Pancreas (tissue), 10 donors: ENCODE results near the gene CDH20. TPM values are rescaled to one million over a fixed set of nuclear protein-coding genes. Genes with fewer than 3 reads are reported as not detected.

Experiments used
- ATAC-seq, 4 donors: fragments of 200-7000 bp; cut with Tn5 transposase; one replicate each; pipeline versions ENCODE4 v1.8.0 to v1.9.1; 2020; ENCODE audit warnings: mild to moderate bottlenecking in 4 of 4, moderate library complexity in 4 of 4
- DNase-seq, 6 donors: peaks; one replicate each; pipeline ENCODE4 v3.0.0-alpha.2; 2020
- FAIRE-seq: peaks from 2 replicates; lab custom pipeline; 2012; peaks lifted over from hg19 to GRCh38; lab: Jason Lieb, UNC
- H3K27ac ChIP-seq, 4 donors: fragments of 200-600 bp; sonication (generic); 1 replicate in 3 of 4; 2 replicates in 1 of 4; pipeline versions ENCODE4 v1.5.0 to v1.8.0; 2020
- H3K27me3 ChIP-seq, 4 donors: fragments of 200-600 bp; one replicate each; pipeline ENCODE4 v1.8.0; 2021
- H3K36me3 ChIP-seq, 3 donors: fragments of 200-600 bp; sonication (generic) in 1 of 3; one replicate each; pipeline versions ENCODE4 v1.5.0 to v1.8.0; 2020 to 2021
- H3K4me1 ChIP-seq, 3 donors: fragments of 200-600 bp; one replicate each; pipeline ENCODE4 v1.8.0; 2021
- H3K4me3 ChIP-seq, 4 donors: fragments of 200-600 bp; sonication (generic) in 2 of 4; one replicate each; pipeline versions ENCODE4 v1.5.0 to v1.8.0; 2020 to 2021
- H3K9me3 ChIP-seq, 4 donors: fragments of 200-600 bp; one replicate each; pipeline ENCODE4 v1.8.0; 2021
- CTCF ChIP-seq, 4 donors: fragments of 200-600 bp; sonication (generic) in 3 of 4; IDR thresholded peaks; one replicate each; pipeline versions ENCODE4 v1.5.0 to v1.8.0; 2021; ENCODE audit warnings: antibody characterized with exemption in 4 of 4
- WGBS, 2 donors: extraction: QIAGEN DNeasy Blood & Tissue Kit; methylation state at CpG; one replicate each; pipeline ENCODE4 v1.1.7; 2013; 5-methylcytosine and 5-hydroxymethylcytosine counted together
- intact Hi-C, 3 donors: fragments of 100-400 bp; cut with DNase I; formaldehyde crosslinking; loops; one replicate each; pipeline versions ENCODE4 v1.11.1 to v1.14.2; 2022
- polyA plus RNA-seq, 2 donors: library from polyadenylated mRNA; stranded (reverse); fragments of 200-250 nt; gene quantifications; one replicate each; pipeline ENCODE4 v1.2.3, GENCODE V29; 2013
- total RNA-seq, 6 donors: library from RNA; stranded (reverse); fragmentation: NEBNext Ultra II Directional in 4 of 6; extraction: Animal tissue kit (Norgen Biotek cat#: 25700) in 4 of 6; gene quantifications; one replicate each; pipeline versions ENCODE4 v1.2.1 to v1.2.4, GENCODE V29; 2021 to 2023
- donor health status: healthy with polysubstance abuse.
- donor health status: DM: no; HTN: no; CAD: no; lungs with moderate emphysema.
- donor health status: DM: no; HTN: no; CAD: no.
- donor health status: control.
- donor health status: control.
- donor health status: Bipolar disorder and iron deficiency.
- donor health status: DM: yes; HTN: yes; CAD: no.
- donor health status: DM: no; HTN: no; CAD: no.
- donor health status: DM: no; HTN: no; CAD: no.
- donor health status: DM: yes; HTN: yes; CAD: no.

Gene CDH20
- total and polyA plus RNA-seq, 8 donors: 0.02 to 0.17 TPM; not detected in 6

DNA sequence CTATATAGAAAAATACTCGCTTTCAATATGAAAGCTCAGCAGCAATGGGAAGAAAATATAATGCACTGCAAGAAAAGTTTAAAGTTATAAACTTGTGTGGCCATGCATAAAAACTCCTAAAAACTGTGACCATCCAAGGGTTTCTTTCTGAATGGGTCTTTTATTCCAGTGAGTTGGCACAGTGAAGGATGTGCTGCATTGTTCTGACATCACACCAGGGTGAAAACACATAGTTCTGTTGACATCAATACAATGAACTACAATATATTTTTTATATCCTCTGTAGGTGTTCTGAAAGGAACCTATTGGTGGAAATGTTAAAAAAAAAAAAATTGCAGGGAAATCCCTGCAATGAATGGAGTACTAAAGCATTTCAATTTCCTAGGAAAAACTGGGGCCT lies 80.2 kb downstream of the CDH20 start:
- Histone ChIP-seq H3K4me1 (no peaks in the 10 kb centered on the region), H3K27me3 (no peaks in the 10 kb centered on the region), H3K36me3 (no peaks in the 10 kb centered on the region), H3K9me3 (no peaks in the 10 kb centered on the region), H3K27ac (no peak overlapping the region), H3K4me3 (no peak overlapping the region)
- 42 to 60% methylated on average over 1 of the region's 1 CpG for WGBS, 2 donors
- intact Hi-C loops: no loop called here
- TF ChIP-seq CTCF (IDR thresholded peaks at IDR 0.05): no peak
- no peak for ATAC-seq
- no peak for DNase-seq
- no peak for FAIRE-seq

DNA sequence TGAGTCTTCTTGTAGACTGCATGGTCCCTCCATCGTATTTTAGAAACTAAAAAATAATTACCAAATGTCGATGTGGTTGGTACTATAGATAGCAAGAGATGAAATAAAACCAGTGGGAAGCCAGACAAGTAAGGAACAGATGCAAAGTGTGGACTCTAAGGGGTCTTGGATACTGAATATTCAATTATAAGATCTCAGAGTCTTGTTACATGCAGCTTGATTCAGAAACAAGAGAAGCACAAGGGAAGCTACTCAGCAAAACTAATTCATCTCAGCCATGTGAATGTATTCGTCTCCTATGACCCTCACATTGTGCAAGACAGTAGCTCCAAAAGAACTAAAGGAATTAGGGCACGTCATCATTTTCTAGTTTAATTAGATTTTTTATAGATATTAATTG lies 80.9 kb downstream of the CDH20 start:
- no peak for DNase-seq
- WGBS, 2 donors: 60 to 68% methylated on average over 4 of the region's 4 CpGs
- Histone ChIP-seq H3K27me3 (no peaks in the 10 kb centered on the region), H3K4me1 (no peaks in the 10 kb centered on the region), H3K9me3 (no peaks in the 10 kb centered on the region), H3K4me3 (no peak overlapping the region), H3K36me3 (no peaks in the 10 kb centered on the region), H3K27ac (no peak overlapping the region)
- intact Hi-C loops: no loop called here
- no peak for FAIRE-seq
- ATAC-seq: no peak
- TF ChIP-seq CTCF (IDR thresholded peaks at IDR 0.05): no peak

DNA sequence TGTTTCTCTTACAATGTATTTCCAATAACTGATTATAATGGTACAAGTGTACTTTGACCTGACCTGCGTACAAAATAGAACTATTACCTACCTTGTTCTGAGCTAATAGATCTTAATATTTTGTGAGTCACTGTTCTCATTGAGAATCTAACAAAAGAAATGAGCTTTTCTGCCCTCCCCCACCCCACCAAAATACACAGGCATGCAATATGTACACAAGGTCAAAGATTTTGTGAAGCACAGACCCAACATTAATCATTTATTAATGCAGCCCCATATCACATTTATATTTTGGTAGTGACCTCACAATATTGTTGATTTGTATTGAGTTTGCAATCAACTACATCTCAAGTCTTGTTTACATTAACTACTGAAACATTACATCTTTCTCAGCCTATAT lies 86.5 kb downstream of the CDH20 start:
- intact Hi-C loops: no loop called here
- no peak for TF ChIP-seq CTCF (IDR thresholded peaks at IDR 0.05)
- Histone ChIP-seq H3K36me3 (no peaks in the 10 kb centered on the region), H3K27ac (no peak overlapping the region), H3K27me3 (peaks cover 0 to 3% (median 0%) of the 10 kb centered on the region in 4 donors), H3K9me3 (no peaks in the 10 kb centered on the region), H3K4me1 (no peaks in the 10 kb centered on the region), H3K4me3 (no peak overlapping the region)
- DNase-seq (no peak), ATAC-seq (no peak), FAIRE-seq (no peak)
- WGBS, 2 donors: 33 to 41% methylated on average over 1 of the region's 1 CpG

- WGBS, 2 donors: 70 to 80% methylated on average over 7 of the region's 7 CpGs
- no peaks in the 10 kb centered on the region for H3K36me3 ChIP-seq
- no peak overlapping the region for H3K27ac ChIP-seq
- H3K4me3 ChIP-seq: no peak overlapping the region
- intact Hi-C loops: no loop called here
- FAIRE-seq (no peak), ATAC-seq (no peak), DNase-seq (no peak)
- H3K4me1 ChIP-seq: no peaks in the 10 kb centered on the region
- H3K9me3 ChIP-seq: no peaks in the 10 kb centered on the region
- no peak for TF ChIP-seq CTCF (IDR thresholded peaks at IDR 0.05)
- peaks cover 0 to 3% (median 0%) of the 10 kb centered on the region in 4 donors for H3K27me3 ChIP-seq
Measured at GRCh38 chr18:61420218-61420885, 87.1 kb downstream of the CDH20 start.

DNA sequence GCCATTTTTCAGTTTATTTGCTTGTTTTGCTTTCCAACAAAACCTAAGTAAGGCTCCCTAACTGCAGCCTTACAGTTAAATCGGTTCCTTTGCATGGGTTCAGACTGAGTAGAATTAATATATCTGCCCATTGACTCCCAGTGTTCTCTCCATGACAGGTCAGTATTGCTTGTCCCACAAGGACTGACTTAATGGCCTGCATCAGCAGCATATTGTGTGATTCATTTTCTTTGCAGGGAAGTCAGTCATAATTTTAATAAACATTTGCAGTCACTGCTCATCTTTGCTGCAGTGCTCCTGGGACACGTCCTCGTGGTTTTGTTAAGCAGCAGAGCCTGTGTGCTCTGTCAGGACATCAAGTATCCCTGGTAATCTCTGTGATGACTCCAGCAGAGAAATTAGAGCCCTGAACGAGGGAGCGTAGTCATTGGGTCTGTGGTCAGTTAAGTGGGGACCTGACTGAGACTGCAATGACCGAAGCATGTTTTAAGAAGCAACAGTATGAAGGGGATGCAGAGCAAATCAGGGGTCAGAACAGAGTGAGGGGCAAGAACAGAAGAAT lies 93.3 kb downstream of the CDH20 start:
- DNase-seq (no peak), FAIRE-seq (no peak), ATAC-seq (no peak)
- no peak overlapping the region for H3K27ac ChIP-seq
- no peaks in the 10 kb centered on the region for H3K9me3 ChIP-seq
- TF ChIP-seq CTCF (IDR thresholded peaks at IDR 0.05): no peak
- no peak overlapping the region for H3K4me3 ChIP-seq
- peaks cover 0 to 3% (median 0%) of the 10 kb centered on the region in 4 donors for H3K27me3 ChIP-seq
- WGBS, 2 donors: 68 to 74% methylated on average over 6 of the region's 6 CpGs
- no peaks in the 10 kb centered on the region for H3K36me3 ChIP-seq
- intact Hi-C loops: no loop called here
- no peaks in the 10 kb centered on the region for H3K4me1 ChIP-seq
